SK-N-SH (cell line): ENCODE measurements around the gene PTPN4. TPM values are rescaled to one million over a fixed set of nuclear protein-coding genes. Genes with fewer than 3 reads are reported as not detected.

Experiments
- CTCF ChIA-PET: fragments of 300-600, 350-600 bp; formaldehyde crosslinking; extraction: SDS; loops from one replicate; lab custom pipeline; 2021; lab: Yijun Ruan, JAX
- POLR2A ChIA-PET: fragments of 350-600 bp; sonication (Branson Sonifier 250); formaldehyde crosslinking; extraction: SDS; loops from one replicate; lab custom pipeline; 2020; ENCODE audit warnings: antibody characterized with exemption, inconsistent platforms; lab: Yijun Ruan, JAX
- DNase-seq: peaks from one replicate; pipeline ENCODE4 v3.0.0; 2012
- H2AFZ ChIP-seq: fragments of 200-600 bp; sonication (generic); 2 replicates; pipeline ENCODE4 v1.8.1; 2016; ENCODE audit warnings: antibody characterized with exemption, mild to moderate bottlenecking, low read depth
- H3F3A ChIP-seq: fragments of 200-600 bp; sonication (generic); replicated peaks from 2 replicates; pipeline ENCODE3; 2016; ENCODE audit warnings: antibody characterized with exemption, mild to moderate bottlenecking; ENCODE audit not compliant: insufficient read depth
- H3K27ac ChIP-seq, 2 experiments: fragments of 200-500 bp in 1 of 2; fragments of 200-600 bp in 1 of 2; sonication (Bioruptor generic) in 1 of 2; sonication (generic), shearing (Covaris generic) in 1 of 2; 2 replicates each; pipeline versions ENCODE4 v1.5.1 to v1.6.1; 2014 to 2016; ENCODE audit warnings: low read depth in 2 of 2, inconsistent platforms in 1 of 2, low read length in 1 of 2, mild to moderate bottlenecking in 1 of 2, mixed read lengths in 1 of 2
- H3K27me3 ChIP-seq: fragments of 200-600 bp; sonication (generic), shearing (Covaris generic); 2 replicates; pipeline ENCODE4 v1.6.1; 2016; ENCODE audit warnings: mixed run types; ENCODE audit not compliant: insufficient read depth
- H3K36me3 ChIP-seq, 2 experiments: fragments of 200-500 bp in 1 of 2; fragments of 200-600 bp in 1 of 2; sonication (Bioruptor generic) in 1 of 2; sonication (generic) in 1 of 2; replicated peaks in 1 of 2; 2 replicates each; pipeline versions ENCODE3 to v1.5.1; 2014 to 2016; ENCODE audit warnings: low read length in 1 of 2, mild to moderate bottlenecking in 1 of 2; ENCODE audit not compliant: insufficient read depth in 2 of 2, control insufficient read depth in 1 of 2
- H3K4me1 ChIP-seq, 2 experiments: fragments of 200-500 bp in 1 of 2; fragments of 200-600 bp in 1 of 2; sonication (Bioruptor generic) in 1 of 2; sonication (generic), shearing (Covaris generic) in 1 of 2; 2 replicates each; pipeline versions ENCODE4 v1.5.1 to v1.6.1; 2014 to 2016; ENCODE audit warnings: low read depth in 1 of 2, low read length in 1 of 2, mixed run types in 1 of 2; ENCODE audit not compliant: insufficient read depth in 2 of 2, control insufficient read depth in 1 of 2
- H3K4me2 ChIP-seq: fragments of 200-600 bp; sonication (generic), shearing (Covaris generic); 2 replicates; pipeline ENCODE4 v1.6.1; 2017; ENCODE audit warnings: mixed run types
- H3K4me3 ChIP-seq, 2 experiments: fragments of 200-500 bp in 1 of 2; fragments of 200-600 bp in 1 of 2; sonication (Bioruptor generic) in 1 of 2; sonication (generic), shearing (Covaris generic) in 1 of 2; 2 replicates each; pipeline versions ENCODE4 v1.5.1 to v1.8.1; 2014 to 2016; ENCODE audit warnings: low read depth in 2 of 2, inconsistent platforms in 1 of 2, low read length in 1 of 2, mild to moderate bottlenecking in 1 of 2, mixed read lengths in 1 of 2, moderate library complexity in 1 of 2
- H3K79me2 ChIP-seq: fragments of 200-600 bp; sonication (generic); 2 replicates; pipeline ENCODE4 v1.8.1; 2017; ENCODE audit warnings: mild to moderate bottlenecking; ENCODE audit not compliant: insufficient read depth
- H3K9ac ChIP-seq: fragments of 200-600 bp; sonication (generic); 2 replicates; pipeline ENCODE4 v1.6.1; 2017; ENCODE audit warnings: mixed run types
- H3K9me2 ChIP-seq: fragments of 200-600 bp; sonication (generic); 2 replicates; pipeline ENCODE4 v1.6.1; 2017; ENCODE audit warnings: mixed run types
- H3K9me3 ChIP-seq: fragments of 200-600 bp; sonication (generic); 2 replicates; pipeline ENCODE4 v1.6.1; 2017; ENCODE audit warnings: mixed run types, mild to moderate bottlenecking, moderate library complexity
- H4K20me1 ChIP-seq: fragments of 200-600 bp; sonication (generic); 2 replicates; pipeline ENCODE4 v1.6.1; 2017; ENCODE audit warnings: mild to moderate bottlenecking, mixed run types; ENCODE audit not compliant: insufficient read depth
- CHD2 ChIP-seq: fragments of 150-350 bp; IDR thresholded peaks from 2 replicates; pipeline ENCODE4 v1.6.1; 2018; ENCODE audit warnings: low read length; ENCODE audit not compliant: partially characterized antibody
- CTCF ChIP-seq: fragments of 200-600 bp; sonication (generic); IDR thresholded peaks from 2 replicates; pipeline ENCODE4 v1.6.1; 2017; ENCODE audit warnings: antibody characterized with exemption, mild to moderate bottlenecking, moderate library complexity
- ELF1 ChIP-seq: IDR thresholded peaks from 2 replicates; pipeline ENCODE4 v1.4.0; 2012
- EP300 ChIP-seq, 2 experiments: IDR thresholded peaks; 2 replicates each; pipeline versions ENCODE4 v1.4.0 to v1.6.1; 2012; ENCODE audit warnings: borderline replicate concordance in 1 of 2, low read depth in 1 of 2, low read length in 1 of 2
- EZH2phosphoT487 ChIP-seq: fragments of 200-600 bp; sonication (generic); IDR thresholded peaks from 2 replicates; pipeline ENCODE4 v1.6.1; 2017; ENCODE audit warnings: low read depth, mixed run types, mild to moderate bottlenecking, antibody characterized with exemption, moderate library complexity, borderline replicate concordance
- GATA2 ChIP-seq: sonication (generic); formaldehyde crosslinking; IDR thresholded peaks from 2 replicates; pipeline ENCODE4 v1.5.0; 2020; ENCODE audit warnings: mild to moderate bottlenecking, missing genetic modification reagents
- MEF2A ChIP-seq: IDR thresholded peaks from 2 replicates; pipeline ENCODE4 v1.4.0; 2012; ENCODE audit warnings: low read depth, borderline replicate concordance
- NRF1 ChIP-seq: IDR thresholded peaks from 2 replicates; pipeline ENCODE4 v1.6.1; 2012; ENCODE audit warnings: low read depth, mild to moderate bottlenecking, low read length
- POLR2AphosphoS5 ChIP-seq: IDR thresholded peaks from 2 replicates; pipeline ENCODE4 v1.6.1; 2012; ENCODE audit warnings: low read depth, low read length
- RCOR1 ChIP-seq: fragments of 150-350 bp; IDR thresholded peaks from 2 replicates; pipeline ENCODE4 v1.6.1; 2017; ENCODE audit warnings: antibody characterized with exemption, low read length
- TAF1 ChIP-seq: IDR thresholded peaks from 2 replicates; pipeline ENCODE4 v1.6.1; 2012; ENCODE audit warnings: low read depth, mild to moderate bottlenecking, low read length, moderate library complexity, borderline replicate concordance
- TEAD4 ChIP-seq: IDR thresholded peaks from 2 replicates; pipeline ENCODE4 v1.4.0; 2012; ENCODE audit warnings: mild to moderate bottlenecking, borderline replicate concordance; ENCODE audit not compliant: insufficient read depth
- WGBS: methylation state at CpG from one replicate; pipeline ENCODE4 v1.1.6; 2017; ENCODE audit warnings: low lambda C conversion rate; 5-methylcytosine and 5-hydroxymethylcytosine counted together
- polyA plus RNA-seq, 3 experiments: library from polyadenylated mRNA; depleted of rRNA; stranded (reverse); fragments of >200 nt; gene quantifications; 2 replicates each; pipeline ENCODE4 v1.2.3, GENCODE V29; 2012
- TF ChIP-seq, protein P1 (sequence below): IDR thresholded peaks from 2 replicates; pipeline ENCODE4 v1.6.1; 2012; ENCODE audit warnings: mild to moderate bottlenecking, low read depth, low read length, moderate library complexity
- TF ChIP-seq, protein P2 (sequence below): IDR thresholded peaks from 2 replicates; pipeline ENCODE4 v1.4.0; 2012; ENCODE audit warnings: low read depth, borderline replicate concordance

PTPN4 gene
- polyA plus RNA-seq, 1 of the 3 experiments (the other 2 are of a cell fraction): 6.2 TPM

- TF ChIP-seq, protein P1, sequence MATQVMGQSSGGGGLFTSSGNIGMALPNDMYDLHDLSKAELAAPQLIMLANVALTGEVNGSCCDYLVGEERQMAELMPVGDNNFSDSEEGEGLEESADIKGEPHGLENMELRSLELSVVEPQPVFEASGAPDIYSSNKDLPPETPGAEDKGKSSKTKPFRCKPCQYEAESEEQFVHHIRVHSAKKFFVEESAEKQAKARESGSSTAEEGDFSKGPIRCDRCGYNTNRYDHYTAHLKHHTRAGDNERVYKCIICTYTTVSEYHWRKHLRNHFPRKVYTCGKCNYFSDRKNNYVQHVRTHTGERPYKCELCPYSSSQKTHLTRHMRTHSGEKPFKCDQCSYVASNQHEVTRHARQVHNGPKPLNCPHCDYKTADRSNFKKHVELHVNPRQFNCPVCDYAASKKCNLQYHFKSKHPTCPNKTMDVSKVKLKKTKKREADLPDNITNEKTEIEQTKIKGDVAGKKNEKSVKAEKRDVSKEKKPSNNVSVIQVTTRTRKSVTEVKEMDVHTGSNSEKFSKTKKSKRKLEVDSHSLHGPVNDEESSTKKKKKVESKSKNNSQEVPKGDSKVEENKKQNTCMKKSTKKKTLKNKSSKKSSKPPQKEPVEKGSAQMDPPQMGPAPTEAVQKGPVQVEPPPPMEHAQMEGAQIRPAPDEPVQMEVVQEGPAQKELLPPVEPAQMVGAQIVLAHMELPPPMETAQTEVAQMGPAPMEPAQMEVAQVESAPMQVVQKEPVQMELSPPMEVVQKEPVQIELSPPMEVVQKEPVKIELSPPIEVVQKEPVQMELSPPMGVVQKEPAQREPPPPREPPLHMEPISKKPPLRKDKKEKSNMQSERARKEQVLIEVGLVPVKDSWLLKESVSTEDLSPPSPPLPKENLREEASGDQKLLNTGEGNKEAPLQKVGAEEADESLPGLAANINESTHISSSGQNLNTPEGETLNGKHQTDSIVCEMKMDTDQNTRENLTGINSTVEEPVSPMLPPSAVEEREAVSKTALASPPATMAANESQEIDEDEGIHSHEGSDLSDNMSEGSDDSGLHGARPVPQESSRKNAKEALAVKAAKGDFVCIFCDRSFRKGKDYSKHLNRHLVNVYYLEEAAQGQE: peak; percentile 63; the same call in 1 of the 2 replicates
- TF ChIP-seq TEAD4 (peak; percentile 50; the same call in 1 of the 2 replicates), EZH2phosphoT487 (no peak)
Observed at GRCh38 chr2:119744335-119744939, 15.3 kb upstream of the PTPN4 start (continued).

- CTCF ChIA-PET: interaction anchor here (2.0 kb wide), 1 partner anchor 78 kb away, joined by 10 read pairs; no protein-coding TSS in a partner anchor
- no peaks in the 10 kb centered on the region for H3K36me3 ChIP-seq
Observed at GRCh38 chr2:119745566-119745965, 14.2 kb upstream of the PTPN4 start.

More at GRCh38 chr2:119745566-119745965, 14.2 kb upstream of the PTPN4 start:
- peaks cover 13% of the 10 kb centered on the region for H3F3A ChIP-seq
- no peaks in the 10 kb centered on the region for H3K79me2 ChIP-seq
- no peak overlapping the region for H3K4me2 ChIP-seq
- TF ChIP-seq CHD2 (no peak), GATA2 (CRISPR knock-in tag) (no peak), MEF2A (no peak), TAF1 (no peak), ELF1 (no peak), RCOR1 (no peak), NRF1 (no peak), EP300 (IDR thresholded peaks at IDR 0.05; ENCODE audit: borderline replicate concordance in 1 of 2, low read depth in 1 of 2, low read length in 1 of 2) (no peak), CTCF (no peak), POLR2AphosphoS5 (no peak)
- TF ChIP-seq, protein P2, sequence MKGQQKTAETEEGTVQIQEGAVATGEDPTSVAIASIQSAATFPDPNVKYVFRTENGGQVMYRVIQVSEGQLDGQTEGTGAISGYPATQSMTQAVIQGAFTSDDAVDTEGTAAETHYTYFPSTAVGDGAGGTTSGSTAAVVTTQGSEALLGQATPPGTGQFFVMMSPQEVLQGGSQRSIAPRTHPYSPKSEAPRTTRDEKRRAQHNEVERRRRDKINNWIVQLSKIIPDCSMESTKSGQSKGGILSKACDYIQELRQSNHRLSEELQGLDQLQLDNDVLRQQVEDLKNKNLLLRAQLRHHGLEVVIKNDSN: no peak
- no peak overlapping the region for H3K4me3 ChIP-seq
- peaks cover 4 to 27% of the 10 kb centered on the region in 2 experiments for H3K4me1 ChIP-seq
- no peaks in the 10 kb centered on the region for H3K9me2 ChIP-seq
- no peaks in the 10 kb centered on the region for H3K9me3 ChIP-seq
- H4K20me1 ChIP-seq: no peaks in the 10 kb centered on the region
- no peak overlapping the region for H2AFZ ChIP-seq
- POLR2A ChIA-PET: no interaction called here
- no peak for DNase-seq
- no peaks in the 10 kb centered on the region for H3K27me3 ChIP-seq
- no peak overlapping the region for H3K27ac ChIP-seq
- 85% methylated on average over 2 of the region's 2 CpGs for WGBS
- no peak overlapping the region for H3K9ac ChIP-seq
